OCI-LY3 (cell line): ENCODE data around the gene TRIM62.
"Not testable (repeated sequence)": the region's sequence is repeated elsewhere in the genome, so short reads cannot be mapped to it uniquely, and the experiment has no call there.

Experiments used
- H2AFZ ChIP-seq: fragments of 200-600, 300-600 bp; shearing (Covaris generic); 2 replicates; pipeline ENCODE4 v1.6.0; 2014; ENCODE audit warnings: antibody characterized with exemption, low read depth, low read length
- H3K27ac ChIP-seq: fragments of 200-600, 300-600 bp; sonication (generic); 2 replicates; pipeline ENCODE4 v1.5.1; 2014; ENCODE audit warnings: mild to moderate bottlenecking, low read length, moderate library complexity, mixed read lengths
- H3K27me3 ChIP-seq: fragments of 200-600, 300-600 bp; sonication (generic); 2 replicates; pipeline ENCODE4 v1.6.1; 2014; ENCODE audit warnings: low read depth, low read length, mixed read lengths
- H3K36me3 ChIP-seq: fragments of 200-600, 300-600 bp; sonication (generic); replicated peaks from 2 replicates; pipeline ENCODE3; 2014; ENCODE audit warnings: low read depth, low read length, mixed read lengths
- H3K4me1 ChIP-seq: fragments of 300-600, 200-600 bp; sonication (generic); 2 replicates; pipeline ENCODE4 v1.6.1; 2014; ENCODE audit warnings: low read length, mixed read lengths
- H3K4me2 ChIP-seq: fragments of 200-600, 300-600 bp; sonication (generic); 2 replicates; pipeline ENCODE4 v1.6.1; 2014; ENCODE audit warnings: low read length, mixed read lengths
- H3K4me3 ChIP-seq: fragments of 300-600, 200-600 bp; sonication (generic); 2 replicates; pipeline ENCODE4 v1.5.1; 2014; ENCODE audit warnings: antibody characterized with exemption, mild to moderate bottlenecking, low read length, moderate library complexity
- H3K79me2 ChIP-seq: fragments of 300-600, 200-600 bp; shearing (Covaris generic); 2 replicates; pipeline ENCODE4 v1.6.1; 2014; ENCODE audit warnings: mild to moderate bottlenecking, low read length, mixed read lengths
- H3K9ac ChIP-seq: fragments of 300-600, 200-600 bp; shearing (Covaris generic); 2 replicates; pipeline ENCODE4 v1.6.0; 2014; ENCODE audit warnings: mild to moderate bottlenecking, low read length, moderate library complexity
- H3K9me3 ChIP-seq: fragments of 200-600, 300-600 bp; shearing (Covaris generic); 2 replicates; pipeline ENCODE4 v1.6.1; 2014; ENCODE audit warnings: low read length, mixed read lengths; ENCODE audit not compliant: insufficient read depth
- H4K20me1 ChIP-seq: fragments of 200-600, 300-600 bp; sonication (generic); 2 replicates; pipeline ENCODE4 v1.6.1; 2016; ENCODE audit warnings: low read length, mixed read lengths; ENCODE audit not compliant: insufficient read depth
- EZH2phosphoT487 ChIP-seq: fragments of 200-600 bp; shearing (Covaris generic); IDR thresholded peaks from 2 replicates; pipeline ENCODE4 v1.6.1; 2018; ENCODE audit warnings: antibody characterized with exemption, mixed run types, low read depth
- TF ChIP-seq, protein P1 (sequence below): fragments of 200-600, 300-600 bp; sonication (generic); IDR thresholded peaks from 2 replicates; pipeline ENCODE4 v1.5.1; 2014; ENCODE audit warnings: antibody characterized with exemption, low read length, low read depth

Gene TRIM62

DNA sequence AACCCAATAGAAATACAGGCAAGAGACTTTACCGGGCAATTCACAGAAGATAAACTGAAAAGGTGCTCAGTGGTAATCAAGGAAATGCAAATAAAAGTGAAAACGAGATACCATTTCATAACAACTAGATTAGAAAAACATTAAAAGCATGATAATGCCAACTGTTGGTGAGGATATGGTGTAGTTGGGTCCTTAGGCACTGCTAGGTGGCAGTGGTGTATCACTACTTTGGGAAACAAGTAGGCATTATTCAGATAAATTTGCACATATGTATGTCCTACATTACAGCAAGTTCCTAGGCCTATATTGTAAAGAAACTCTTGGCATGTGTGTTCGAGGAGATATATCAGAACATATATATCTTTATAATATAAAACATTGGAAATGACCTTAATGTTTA is 69.9 kb downstream of the TRIM62 start:
- H3K4me3 ChIP-seq: no peak overlapping the region
- H2AFZ ChIP-seq: no peak overlapping the region
- H3K27ac ChIP-seq: no peak overlapping the region
- no peaks in the 10 kb centered on the region for H3K9me3 ChIP-seq
- H3K27me3 ChIP-seq: no peaks in the 10 kb centered on the region
- H3K36me3 ChIP-seq: no peaks in the 10 kb centered on the region
- no peaks in the 10 kb centered on the region for H3K4me1 ChIP-seq
- no peak overlapping the region for H3K9ac ChIP-seq
- H3K4me2 ChIP-seq: no peak overlapping the region
- H4K20me1 ChIP-seq: no peaks in the 10 kb centered on the region
- no peak for TF ChIP-seq EZH2phosphoT487
- TF ChIP-seq, protein P1, sequence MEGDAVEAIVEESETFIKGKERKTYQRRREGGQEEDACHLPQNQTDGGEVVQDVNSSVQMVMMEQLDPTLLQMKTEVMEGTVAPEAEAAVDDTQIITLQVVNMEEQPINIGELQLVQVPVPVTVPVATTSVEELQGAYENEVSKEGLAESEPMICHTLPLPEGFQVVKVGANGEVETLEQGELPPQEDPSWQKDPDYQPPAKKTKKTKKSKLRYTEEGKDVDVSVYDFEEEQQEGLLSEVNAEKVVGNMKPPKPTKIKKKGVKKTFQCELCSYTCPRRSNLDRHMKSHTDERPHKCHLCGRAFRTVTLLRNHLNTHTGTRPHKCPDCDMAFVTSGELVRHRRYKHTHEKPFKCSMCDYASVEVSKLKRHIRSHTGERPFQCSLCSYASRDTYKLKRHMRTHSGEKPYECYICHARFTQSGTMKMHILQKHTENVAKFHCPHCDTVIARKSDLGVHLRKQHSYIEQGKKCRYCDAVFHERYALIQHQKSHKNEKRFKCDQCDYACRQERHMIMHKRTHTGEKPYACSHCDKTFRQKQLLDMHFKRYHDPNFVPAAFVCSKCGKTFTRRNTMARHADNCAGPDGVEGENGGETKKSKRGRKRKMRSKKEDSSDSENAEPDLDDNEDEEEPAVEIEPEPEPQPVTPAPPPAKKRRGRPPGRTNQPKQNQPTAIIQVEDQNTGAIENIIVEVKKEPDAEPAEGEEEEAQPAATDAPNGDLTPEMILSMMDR: peak; percentile 58
- H3K79me2 ChIP-seq: no peaks in the 10 kb centered on the region

DNA sequence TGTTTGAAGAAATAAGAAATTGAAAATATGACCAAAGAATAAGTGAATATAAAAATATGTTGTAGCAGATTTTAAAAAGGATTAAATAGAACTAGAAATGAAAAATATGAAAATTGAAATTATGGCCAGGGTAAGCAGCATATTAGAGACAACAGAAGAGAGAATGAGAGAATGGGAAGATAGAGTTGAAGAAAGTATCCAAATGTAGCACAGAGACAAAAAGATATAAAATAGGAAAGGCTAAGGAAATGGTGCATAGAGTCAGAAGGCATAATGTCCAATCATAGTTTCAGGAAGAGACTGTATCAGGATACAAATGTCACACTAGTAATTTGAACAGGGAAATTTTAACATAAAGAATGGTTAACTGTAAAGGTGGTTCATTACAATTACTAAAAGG is 71.4 kb downstream of the TRIM62 start:
- Histone ChIP-seq H2AFZ (no peak overlapping the region), H3K9ac (no peak overlapping the region), H3K4me3 (no peak overlapping the region), H4K20me1 (no peaks in the 10 kb centered on the region), H3K36me3 (no peaks in the 10 kb centered on the region), H3K27ac (no peak overlapping the region), H3K79me2 (no peaks in the 10 kb centered on the region), H3K4me2 (no peak overlapping the region), H3K4me1 (no peaks in the 10 kb centered on the region), H3K9me3 (no peaks in the 10 kb centered on the region), H3K27me3 (no peaks in the 10 kb centered on the region)
- TF ChIP-seq, protein P1: no peak
- no peak for TF ChIP-seq EZH2phosphoT487

DNA sequence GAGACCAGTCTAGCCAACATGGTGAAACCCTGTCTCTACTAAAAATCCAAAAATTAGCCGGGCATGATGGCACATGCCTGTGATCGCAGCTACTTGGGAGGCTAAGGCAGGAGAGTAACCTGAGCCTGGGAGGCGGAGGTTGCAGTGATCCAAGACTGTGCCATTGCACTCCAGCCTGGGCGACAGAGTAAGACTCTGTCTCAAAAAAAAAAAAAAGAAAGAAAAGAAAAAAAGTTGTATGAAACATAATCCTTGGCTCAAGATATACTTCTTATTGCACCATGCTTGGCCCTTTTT is 81.8 kb downstream of the TRIM62 start:
- not testable (repeated sequence) for H2AFZ ChIP-seq, H3K27me3 ChIP-seq, H3K4me3 ChIP-seq, H3K4me1 ChIP-seq, H3K9me3 ChIP-seq, H3K27ac ChIP-seq, H3K79me2 ChIP-seq, H3K4me2 ChIP-seq, H3K9ac ChIP-seq, H3K36me3 ChIP-seq, H4K20me1 ChIP-seq

DNA sequence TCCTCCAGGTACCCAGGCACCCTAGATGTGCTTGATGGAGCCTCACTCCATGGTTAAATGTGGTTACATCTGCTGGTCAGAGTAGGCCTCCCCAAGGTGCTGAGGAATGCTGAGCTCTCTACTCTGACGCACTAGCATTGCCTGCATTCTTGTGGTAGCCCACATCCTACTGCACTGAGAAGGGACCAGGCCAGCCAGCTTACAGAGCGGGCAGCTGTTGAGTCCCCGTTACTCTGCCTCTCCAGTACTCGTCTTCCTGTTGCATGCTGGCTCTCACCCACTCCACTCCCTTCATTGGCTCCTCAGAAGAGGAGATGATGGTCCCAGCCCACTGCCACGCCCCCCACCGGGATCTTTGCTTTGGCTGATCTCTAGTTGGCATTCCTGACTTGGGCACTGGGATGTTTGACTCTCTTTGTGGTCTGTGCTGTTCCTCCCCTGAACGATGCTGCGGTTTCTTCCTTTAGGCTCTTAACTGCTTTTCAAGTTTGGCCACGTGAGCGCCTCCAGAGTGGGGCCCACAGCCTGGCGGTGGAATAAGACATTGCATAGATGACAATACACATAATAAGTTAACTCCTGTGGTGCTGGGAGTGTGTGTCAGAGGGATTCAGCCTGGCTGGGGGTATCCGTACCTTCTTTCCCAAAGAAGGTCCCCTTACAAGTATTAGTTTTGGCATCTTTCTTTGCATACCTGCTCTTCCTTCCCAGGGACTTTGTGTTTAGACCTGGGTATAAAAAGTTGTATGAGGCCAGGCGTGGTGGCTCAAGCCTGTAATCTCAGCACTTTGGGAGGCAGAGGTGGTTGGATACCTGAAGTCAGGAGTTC is 82.3 kb downstream of the TRIM62 start:
- no peaks in the 10 kb centered on the region for H3K36me3 ChIP-seq
- H3K4me1 ChIP-seq: no peaks in the 10 kb centered on the region
- no peak overlapping the region for H3K4me3 ChIP-seq
- no peak overlapping the region for H3K4me2 ChIP-seq
- no peak overlapping the region for H2AFZ ChIP-seq
- TF ChIP-seq EZH2phosphoT487: no peak
- TF ChIP-seq, protein P1: no peak
- no peaks in the 10 kb centered on the region for H3K27me3 ChIP-seq
- no peak overlapping the region for H3K9ac ChIP-seq
- H3K9me3 ChIP-seq: no peaks in the 10 kb centered on the region
- H3K79me2 ChIP-seq: no peaks in the 10 kb centered on the region
- H3K27ac ChIP-seq: no peak overlapping the region
- H4K20me1 ChIP-seq: no peaks in the 10 kb centered on the region

DNA sequence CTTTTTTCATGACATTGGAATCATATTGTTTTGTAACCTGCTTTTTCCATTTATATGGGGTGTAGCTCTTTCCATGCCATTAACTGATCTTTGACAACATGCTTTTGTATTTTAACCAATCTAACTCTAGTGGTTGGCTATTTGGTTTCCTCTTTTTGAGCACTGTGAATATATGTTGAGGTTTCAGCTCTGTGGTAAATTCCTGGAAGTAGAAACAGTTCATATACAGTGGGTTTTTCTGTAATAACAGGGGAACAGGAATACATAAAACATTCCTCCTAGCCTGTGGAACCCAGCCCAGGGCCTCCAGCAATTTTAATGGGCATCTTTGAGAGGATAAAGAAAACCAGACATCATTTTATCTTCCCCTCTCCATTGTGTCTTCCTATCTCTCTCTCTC is 83.5 kb downstream of the TRIM62 start:
- H3K27ac ChIP-seq: no peak overlapping the region
- no peak overlapping the region for H3K4me2 ChIP-seq
- H3K9ac ChIP-seq: no peak overlapping the region
- no peaks in the 10 kb centered on the region for H3K4me1 ChIP-seq
- H3K4me3 ChIP-seq: no peak overlapping the region
- no peaks in the 10 kb centered on the region for H3K9me3 ChIP-seq
- H4K20me1 ChIP-seq: no peaks in the 10 kb centered on the region
- no peaks in the 10 kb centered on the region for H3K36me3 ChIP-seq
- H3K79me2 ChIP-seq: no peaks in the 10 kb centered on the region
- TF ChIP-seq, protein P1: no peak
- no peak for TF ChIP-seq EZH2phosphoT487
- H2AFZ ChIP-seq: no peak overlapping the region
- no peaks in the 10 kb centered on the region for H3K27me3 ChIP-seq
